ENCODE measurements around the gene MMEL1. TPM values are rescaled to one million over a fixed set of nuclear protein-coding genes. Genes with fewer than 3 reads are reported as not detected.

The MMEL1 gene
- total and polyA plus RNA-seq, 2 experiments from 2014 or later: 0.57 to 0.90 TPM

DNA sequence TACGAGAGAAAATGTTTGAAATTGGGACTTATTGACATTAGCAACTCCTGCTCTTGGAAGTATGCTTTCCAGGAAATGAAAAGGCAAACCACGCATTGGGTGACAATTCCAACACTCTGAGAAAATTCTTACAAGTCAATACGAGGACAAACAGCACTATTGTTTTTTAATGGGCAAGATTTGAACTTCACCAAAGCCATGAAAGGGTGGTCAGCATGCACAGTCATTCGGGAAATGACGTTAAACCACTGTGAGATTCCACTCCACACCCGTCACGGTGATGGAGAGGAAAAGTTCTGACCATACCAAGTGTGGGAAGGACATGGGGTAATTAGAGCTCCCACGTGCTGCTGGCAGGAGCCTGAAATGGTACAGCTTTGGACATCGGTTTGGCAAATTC lies 58.5 kb downstream of the MMEL1 start:
- TF ChIP-seq, protein P1, sequence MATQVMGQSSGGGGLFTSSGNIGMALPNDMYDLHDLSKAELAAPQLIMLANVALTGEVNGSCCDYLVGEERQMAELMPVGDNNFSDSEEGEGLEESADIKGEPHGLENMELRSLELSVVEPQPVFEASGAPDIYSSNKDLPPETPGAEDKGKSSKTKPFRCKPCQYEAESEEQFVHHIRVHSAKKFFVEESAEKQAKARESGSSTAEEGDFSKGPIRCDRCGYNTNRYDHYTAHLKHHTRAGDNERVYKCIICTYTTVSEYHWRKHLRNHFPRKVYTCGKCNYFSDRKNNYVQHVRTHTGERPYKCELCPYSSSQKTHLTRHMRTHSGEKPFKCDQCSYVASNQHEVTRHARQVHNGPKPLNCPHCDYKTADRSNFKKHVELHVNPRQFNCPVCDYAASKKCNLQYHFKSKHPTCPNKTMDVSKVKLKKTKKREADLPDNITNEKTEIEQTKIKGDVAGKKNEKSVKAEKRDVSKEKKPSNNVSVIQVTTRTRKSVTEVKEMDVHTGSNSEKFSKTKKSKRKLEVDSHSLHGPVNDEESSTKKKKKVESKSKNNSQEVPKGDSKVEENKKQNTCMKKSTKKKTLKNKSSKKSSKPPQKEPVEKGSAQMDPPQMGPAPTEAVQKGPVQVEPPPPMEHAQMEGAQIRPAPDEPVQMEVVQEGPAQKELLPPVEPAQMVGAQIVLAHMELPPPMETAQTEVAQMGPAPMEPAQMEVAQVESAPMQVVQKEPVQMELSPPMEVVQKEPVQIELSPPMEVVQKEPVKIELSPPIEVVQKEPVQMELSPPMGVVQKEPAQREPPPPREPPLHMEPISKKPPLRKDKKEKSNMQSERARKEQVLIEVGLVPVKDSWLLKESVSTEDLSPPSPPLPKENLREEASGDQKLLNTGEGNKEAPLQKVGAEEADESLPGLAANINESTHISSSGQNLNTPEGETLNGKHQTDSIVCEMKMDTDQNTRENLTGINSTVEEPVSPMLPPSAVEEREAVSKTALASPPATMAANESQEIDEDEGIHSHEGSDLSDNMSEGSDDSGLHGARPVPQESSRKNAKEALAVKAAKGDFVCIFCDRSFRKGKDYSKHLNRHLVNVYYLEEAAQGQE (IDR thresholded peaks at IDR 0.05; ENCODE audit: unreplicated experiment): no peak
- TF ChIP-seq, protein P2, sequence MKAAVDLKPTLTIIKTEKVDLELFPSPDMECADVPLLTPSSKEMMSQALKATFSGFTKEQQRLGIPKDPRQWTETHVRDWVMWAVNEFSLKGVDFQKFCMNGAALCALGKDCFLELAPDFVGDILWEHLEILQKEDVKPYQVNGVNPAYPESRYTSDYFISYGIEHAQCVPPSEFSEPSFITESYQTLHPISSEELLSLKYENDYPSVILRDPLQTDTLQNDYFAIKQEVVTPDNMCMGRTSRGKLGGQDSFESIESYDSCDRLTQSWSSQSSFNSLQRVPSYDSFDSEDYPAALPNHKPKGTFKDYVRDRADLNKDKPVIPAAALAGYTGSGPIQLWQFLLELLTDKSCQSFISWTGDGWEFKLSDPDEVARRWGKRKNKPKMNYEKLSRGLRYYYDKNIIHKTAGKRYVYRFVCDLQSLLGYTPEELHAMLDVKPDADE (IDR thresholded peaks at IDR 0.05): no peak
- TF ChIP-seq CREB1 (CRISPR knock-in tag; IDR thresholded peaks at IDR 0.05; ENCODE audit: low read depth) (no peak), EZH2phosphoT487 (IDR thresholded peaks at IDR 0.05; ENCODE audit: unreplicated experiment) (no peak), JUNB (IDR thresholded peaks at IDR 0.05; ENCODE audit: unreplicated experiment) (no peak), EZH2 (IDR thresholded peaks at IDR 0.05; ENCODE audit: low read depth, unreplicated experiment) (no peak), ZNF114 (CRISPR knock-in tag; IDR thresholded peaks at IDR 0.05) (no peak), ZNF331 (CRISPR knock-in tag; IDR thresholded peaks at IDR 0.05; ENCODE audit: low read depth) (no peak), STAT1 (IDR thresholded peaks at IDR 0.05; ENCODE audit: unreplicated experiment) (no peak), POLR2AphosphoS5 (IDR thresholded peaks at IDR 0.05; ENCODE audit: low read depth) (no peak)
- Histone ChIP-seq H3K4me1 (ENCODE audit: insufficient read depth) (no peaks in the 10 kb centered on the region), H3K27ac (ENCODE audit: low read depth) (no peak overlapping the region), H3F3A (replicated peaks; ENCODE audit: low read depth) (no peaks in the 10 kb centered on the region), H3K79me2 (replicated peaks; ENCODE audit: insufficient read depth) (no peaks in the 10 kb centered on the region), H3K4me2 (no peak overlapping the region), H3K9me2 (ENCODE audit: insufficient read depth) (0 out of 2 replicates have a peak, but pooled peaks cover 5% of the 10 kb centered on the region), H2AFZ (no peak overlapping the region), H4K20me1 (replicated peaks; ENCODE audit: insufficient read depth) (no peaks in the 10 kb centered on the region), H3K4me3 (no peak overlapping the region), H3K27me3 (ENCODE audit: insufficient read depth) (no peaks in the 10 kb centered on the region), H3K36me3 (ENCODE audit: insufficient read depth) (no peaks in the 10 kb centered on the region)
- H3K27me3 Mint-ChIP-seq (ENCODE audit: insufficient read depth, low read depth, poor library complexity): peaks cover 2% of the 10 kb centered on the region
- no peaks in the 10 kb centered on the region; the same call in 2 of the 3 replicates for H3K4me1 Mint-ChIP-seq
- no peak overlapping the region for H3K4me3 Mint-ChIP-seq
- H3K36me3 Mint-ChIP-seq (ENCODE audit: low read depth): no peaks in the 10 kb centered on the region
- ATAC-seq (no peak), DNase-seq (ENCODE audit: low spot score) (no peak)
- H3K27ac Mint-ChIP-seq: no peak overlapping the region
- peaks cover 13% of the 10 kb centered on the region for H3K9me3 Mint-ChIP-seq

DNA sequence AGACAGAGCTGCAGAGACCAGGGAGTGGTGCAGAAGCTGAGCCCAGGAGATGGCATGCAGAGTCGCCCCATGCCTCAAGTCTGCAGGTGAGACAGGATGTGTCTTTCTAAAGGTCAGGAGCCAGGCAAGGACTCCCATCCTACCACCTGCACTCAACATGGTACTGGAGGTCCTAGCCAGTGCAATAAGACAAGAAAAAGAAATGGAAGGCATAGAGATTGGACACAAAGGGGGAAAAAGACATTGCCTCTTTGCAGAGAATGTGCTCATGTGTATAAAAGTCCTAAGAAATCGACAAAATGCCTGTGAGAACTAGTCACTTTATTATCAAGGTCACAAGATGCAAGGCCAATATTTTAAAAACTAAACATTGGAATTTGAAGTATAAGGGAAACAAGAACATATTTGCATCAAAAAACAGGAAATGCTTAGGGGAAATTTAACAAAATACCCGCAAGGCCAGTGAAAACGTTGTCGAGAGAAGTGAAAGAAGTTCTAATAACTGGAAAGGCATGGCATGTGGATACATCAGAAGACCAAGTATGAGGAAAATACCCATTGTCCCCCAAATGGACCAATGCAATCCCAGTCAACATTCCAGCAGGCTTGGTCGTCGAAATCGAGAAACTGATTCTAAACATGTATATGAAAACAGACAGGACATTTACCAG lies 59.4 kb downstream of the MMEL1 start:
- no peaks in the 10 kb centered on the region for H3K36me3 Mint-ChIP-seq (ENCODE audit: low read depth)
- no peaks in the 10 kb centered on the region for H3K27me3 ChIP-seq (ENCODE audit: insufficient read depth)
- ATAC-seq (no peak), DNase-seq (ENCODE audit: low spot score) (no peak)
- no peaks in the 10 kb centered on the region; the same call in 2 of the 3 replicates for H3K4me1 Mint-ChIP-seq
- no peak overlapping the region for H3K4me2 ChIP-seq
- H3K36me3 ChIP-seq (ENCODE audit: insufficient read depth): no peaks in the 10 kb centered on the region
- H3K9me2 ChIP-seq (ENCODE audit: insufficient read depth): 0 out of 2 replicates have a peak, but pooled peaks cover 5% of the 10 kb centered on the region
- H3K27ac Mint-ChIP-seq: no peak overlapping the region
- H3K4me3 Mint-ChIP-seq: no peak overlapping the region
- no peaks in the 10 kb centered on the region for H4K20me1 ChIP-seq (replicated peaks; ENCODE audit: insufficient read depth)
- TF ChIP-seq, protein P3, sequence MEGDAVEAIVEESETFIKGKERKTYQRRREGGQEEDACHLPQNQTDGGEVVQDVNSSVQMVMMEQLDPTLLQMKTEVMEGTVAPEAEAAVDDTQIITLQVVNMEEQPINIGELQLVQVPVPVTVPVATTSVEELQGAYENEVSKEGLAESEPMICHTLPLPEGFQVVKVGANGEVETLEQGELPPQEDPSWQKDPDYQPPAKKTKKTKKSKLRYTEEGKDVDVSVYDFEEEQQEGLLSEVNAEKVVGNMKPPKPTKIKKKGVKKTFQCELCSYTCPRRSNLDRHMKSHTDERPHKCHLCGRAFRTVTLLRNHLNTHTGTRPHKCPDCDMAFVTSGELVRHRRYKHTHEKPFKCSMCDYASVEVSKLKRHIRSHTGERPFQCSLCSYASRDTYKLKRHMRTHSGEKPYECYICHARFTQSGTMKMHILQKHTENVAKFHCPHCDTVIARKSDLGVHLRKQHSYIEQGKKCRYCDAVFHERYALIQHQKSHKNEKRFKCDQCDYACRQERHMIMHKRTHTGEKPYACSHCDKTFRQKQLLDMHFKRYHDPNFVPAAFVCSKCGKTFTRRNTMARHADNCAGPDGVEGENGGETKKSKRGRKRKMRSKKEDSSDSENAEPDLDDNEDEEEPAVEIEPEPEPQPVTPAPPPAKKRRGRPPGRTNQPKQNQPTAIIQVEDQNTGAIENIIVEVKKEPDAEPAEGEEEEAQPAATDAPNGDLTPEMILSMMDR (conservative IDR thresholded peaks at IDR 0.05; ENCODE audit: low read depth in 2 of 2): no peak
- no peak for TF ChIP-seq STAT1 (IDR thresholded peaks at IDR 0.05; ENCODE audit: unreplicated experiment)
- no peak for TF ChIP-seq EZH2 (IDR thresholded peaks at IDR 0.05; ENCODE audit: low read depth, unreplicated experiment)
- TF ChIP-seq EZH2phosphoT487 (IDR thresholded peaks at IDR 0.05; ENCODE audit: unreplicated experiment): no peak
- TF ChIP-seq, protein P2 (IDR thresholded peaks at IDR 0.05): no peak
- TF ChIP-seq NANOG (IDR thresholded peaks at IDR 0.05; ENCODE audit: borderline replicate concordance): no peak
- no peak for TF ChIP-seq JUNB (IDR thresholded peaks at IDR 0.05; ENCODE audit: unreplicated experiment)
- no peak overlapping the region for H3K27ac ChIP-seq (ENCODE audit: low read depth)
- no peaks in the 10 kb centered on the region for H3K4me1 ChIP-seq (ENCODE audit: insufficient read depth)
- H2AFZ ChIP-seq: no peak overlapping the region
- no peaks in the 10 kb centered on the region for H3F3A ChIP-seq (replicated peaks; ENCODE audit: low read depth)
- peaks cover 13% of the 10 kb centered on the region for H3K9me3 Mint-ChIP-seq
- H3K4me3 ChIP-seq: no peak overlapping the region
- peaks cover 2% of the 10 kb centered on the region for H3K27me3 Mint-ChIP-seq (ENCODE audit: insufficient read depth, low read depth, poor library complexity)
- no peaks in the 10 kb centered on the region for H3K79me2 ChIP-seq (replicated peaks; ENCODE audit: insufficient read depth)

All from GM23338 (cell line).